ENCODE results near the gene KATNB1. TPM values are rescaled to one million over a fixed set of nuclear protein-coding genes. Genes with fewer than 3 reads are reported as not detected.

KATNB1 gene
- total and polyA plus RNA-seq, 8 donors = 11.7 to 20.1 (median 14.6) TPM

- no peaks in the 10 kb centered on the region for H3K9me3 ChIP-seq
- no peak overlapping the region for H3K4me3 ChIP-seq
- no peak for TF ChIP-seq CTCF (IDR thresholded peaks at IDR 0.05)
- no peaks in the 10 kb centered on the region for H3K27me3 ChIP-seq
- DNase-seq (peak in 1 of 4 donors; percentile 48), ATAC-seq (no peak)
- H3K36me3 ChIP-seq = peaks cover 0 to 92% of the 10 kb centered on the region in 2 donors
- intact Hi-C loops (cut with DNase I) = no loop called here
- H3K27ac ChIP-seq = no peak overlapping the region
- H3K4me1 ChIP-seq = peaks cover 0 to 18% of the 10 kb centered on the region in 2 donors
These were observed 25.7 kb downstream of the KATNB1 start for GRCh38 chr16:57761301-57761700.

- intact Hi-C loops (cut with DNase I) = no loop called here
- TF ChIP-seq CTCF (IDR thresholded peaks at IDR 0.05) = no peak
- peaks cover 0 to 16% of the 10 kb centered on the region in 2 donors for H3K4me1 ChIP-seq
- H3K9me3 ChIP-seq = no peaks in the 10 kb centered on the region
- no peak overlapping the region for H3K4me3 ChIP-seq
- H3K27ac ChIP-seq = no peak overlapping the region
- ATAC-seq (no peak), DNase-seq (peak in 1 of 4 donors; percentile 49)
- H3K27me3 ChIP-seq = no peaks in the 10 kb centered on the region
- H3K36me3 ChIP-seq = peaks cover 0 to 92% of the 10 kb centered on the region in 2 donors
These were observed 26.4 kb downstream of the KATNB1 start for GRCh38 chr16:57761957-57762356.

GRCh38 chr16:57762365-57763040, 26.9 kb downstream of the KATNB1 start:
- Histone ChIP-seq H3K27ac (no peak overlapping the region), H3K36me3 (peaks cover 0 to 95% of the 10 kb centered on the region in 2 donors), H3K4me3 (no peak overlapping the region), H3K9me3 (no peaks in the 10 kb centered on the region), H3K27me3 (no peaks in the 10 kb centered on the region), H3K4me1 (peaks cover 0 to 11% of the 10 kb centered on the region in 2 donors)
- ATAC-seq (no peak), DNase-seq (peak in 1 of 4 donors; percentile 59)
- no peak for TF ChIP-seq CTCF (IDR thresholded peaks at IDR 0.05)
- intact Hi-C loops (cut with DNase I) = no loop called here

- H3K36me3 ChIP-seq = peaks cover 0 to 93% of the 10 kb centered on the region in 2 donors
- no peak for ATAC-seq
- no peak overlapping the region for H3K4me3 ChIP-seq
- TF ChIP-seq CTCF (IDR thresholded peaks at IDR 0.05) = no peak
- intact Hi-C loops (cut with DNase I) = no loop called here
- no peaks in the 10 kb centered on the region for H3K27me3 ChIP-seq
- peak in 1 of 4 donors; percentile 62 for DNase-seq
- no peak overlapping the region for H3K27ac ChIP-seq
- peaks cover 0 to 8% of the 10 kb centered on the region in 2 donors for H3K4me1 ChIP-seq
- H3K9me3 ChIP-seq = no peaks in the 10 kb centered on the region
These were observed 27.9 kb downstream of the KATNB1 start for GRCh38 chr16:57763285-57764005.

- DNase-seq (peak in 1 of 4 donors; percentile 70), ATAC-seq (no peak)
- Histone ChIP-seq H3K9me3 (no peaks in the 10 kb centered on the region), H3K27ac (peak overlapping the region in 1 of 2 donors; percentile 41), H3K36me3 (peaks cover 0 to 93% of the 10 kb centered on the region in 2 donors), H3K27me3 (no peaks in the 10 kb centered on the region), H3K4me1 (peaks cover 0 to 8% of the 10 kb centered on the region in 2 donors), H3K4me3 (no peak overlapping the region)
- intact Hi-C loops (cut with DNase I) = no loop called here
- TF ChIP-seq CTCF (IDR thresholded peaks at IDR 0.05) = no peak
These were observed 28.4 kb downstream of the KATNB1 start for GRCh38 chr16:57764006-57764340.
